Upper lobe of right lung (tissue), 1 donor: ENCODE measurements around the gene CEP112. TPM values are rescaled to one million over a fixed set of nuclear protein-coding genes. Genes with fewer than 3 reads are reported as not detected.

Experiments
- ATAC-seq: fragments of 200-7000 bp; cut with Tn5 transposase; one replicate; pipeline ENCODE4 v1.9.1; 2020; ENCODE audit warnings: mild to moderate bottlenecking, moderate library complexity
- DNase-seq: peaks from one replicate; pipeline ENCODE4 v3.0.0-alpha.2; 2020
- H3K27ac ChIP-seq: fragments of 200-600 bp; one replicate; pipeline ENCODE4 v1.8.0; 2022
- H3K27me3 ChIP-seq: fragments of 200-600 bp; one replicate; pipeline ENCODE4 v1.8.0; 2022; ENCODE audit warnings: mild to moderate bottlenecking
- H3K36me3 ChIP-seq: fragments of 200-600 bp; one replicate; pipeline ENCODE4 v1.8.0; 2022
- H3K4me1 ChIP-seq: fragments of 200-600 bp; one replicate; pipeline ENCODE4 v1.8.0; 2022
- H3K4me3 ChIP-seq: fragments of 200-600 bp; one replicate; pipeline ENCODE4 v1.8.0; 2022; ENCODE audit warnings: mild to moderate bottlenecking
- H3K9me3 ChIP-seq: fragments of 200-600 bp; one replicate; pipeline ENCODE4 v1.8.0; 2022
- intact Hi-C: fragments of 100-400 bp; cut with DNase I; formaldehyde crosslinking; loops from one replicate; pipeline ENCODE4 v1.11.0; 2022
- total RNA-seq: library from RNA; stranded (reverse); fragmentation: NEBNext Ultra II Directional; extraction: Animal tissue kit (Norgen Biotek cat#: 25700); gene quantifications from one replicate; pipeline ENCODE4 v1.2.1, GENCODE V29; 2021
- TF ChIP-seq, protein P1 (sequence below): fragments of 200-600 bp; IDR thresholded peaks from one replicate; pipeline ENCODE4 v1.8.0; 2022; ENCODE audit warnings: antibody characterized with exemption
- donor health status: DM: no; HTN: yes; CAD: no; lungs with severe emphysema.

CEP112 gene
- total RNA-seq, 1 donor from 2014 or later: 32.9 TPM

DNA sequence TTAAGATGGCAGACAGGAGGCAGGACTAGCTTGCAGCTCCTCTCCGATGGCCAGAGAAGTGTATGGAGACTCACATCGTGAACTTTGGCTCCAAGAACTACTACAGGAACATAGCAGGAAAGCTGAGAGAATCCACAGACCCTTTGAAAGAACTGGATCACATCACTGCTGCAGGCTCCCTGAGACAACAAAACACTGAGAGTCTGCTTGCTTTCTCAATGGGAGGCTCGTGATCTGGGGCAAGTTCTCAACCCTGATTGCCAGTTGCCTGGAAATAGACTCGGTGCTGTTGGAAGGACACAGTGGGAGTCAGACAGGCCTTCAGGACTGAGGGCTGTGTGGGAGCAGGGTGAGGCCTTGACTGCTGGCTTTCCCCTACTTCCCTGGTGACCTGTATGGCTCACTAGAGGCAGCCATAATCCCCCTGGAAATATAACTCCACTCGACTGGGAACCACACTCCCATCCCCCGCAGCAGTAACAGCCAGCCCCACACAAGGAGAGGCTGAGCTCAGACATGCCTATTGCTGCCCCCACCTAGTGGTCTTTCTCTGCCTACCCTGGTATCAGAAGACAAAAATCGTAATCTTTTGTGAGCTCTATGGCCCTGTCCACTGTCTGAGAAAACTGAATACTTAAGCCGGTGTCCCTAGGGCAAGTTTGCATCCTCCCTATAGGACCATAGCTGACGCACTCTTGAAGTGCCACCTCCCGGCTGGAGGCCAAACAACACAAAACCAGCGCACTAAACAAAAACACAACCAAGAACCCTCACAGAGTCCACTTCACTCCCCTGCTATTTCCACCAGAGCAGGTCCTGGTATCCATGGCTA, 238.4 kb downstream of the CEP112 start:
- Histone ChIP-seq H3K4me1 (no peaks in the 10 kb centered on the region), H3K27ac (no peak overlapping the region), H3K4me3 (no peak overlapping the region), H3K36me3 (no peaks in the 10 kb centered on the region), H3K27me3 (no peaks in the 10 kb centered on the region), H3K9me3 (no peaks in the 10 kb centered on the region)
- DNase-seq: no peak
- no peak for ATAC-seq
- TF ChIP-seq, protein P1, sequence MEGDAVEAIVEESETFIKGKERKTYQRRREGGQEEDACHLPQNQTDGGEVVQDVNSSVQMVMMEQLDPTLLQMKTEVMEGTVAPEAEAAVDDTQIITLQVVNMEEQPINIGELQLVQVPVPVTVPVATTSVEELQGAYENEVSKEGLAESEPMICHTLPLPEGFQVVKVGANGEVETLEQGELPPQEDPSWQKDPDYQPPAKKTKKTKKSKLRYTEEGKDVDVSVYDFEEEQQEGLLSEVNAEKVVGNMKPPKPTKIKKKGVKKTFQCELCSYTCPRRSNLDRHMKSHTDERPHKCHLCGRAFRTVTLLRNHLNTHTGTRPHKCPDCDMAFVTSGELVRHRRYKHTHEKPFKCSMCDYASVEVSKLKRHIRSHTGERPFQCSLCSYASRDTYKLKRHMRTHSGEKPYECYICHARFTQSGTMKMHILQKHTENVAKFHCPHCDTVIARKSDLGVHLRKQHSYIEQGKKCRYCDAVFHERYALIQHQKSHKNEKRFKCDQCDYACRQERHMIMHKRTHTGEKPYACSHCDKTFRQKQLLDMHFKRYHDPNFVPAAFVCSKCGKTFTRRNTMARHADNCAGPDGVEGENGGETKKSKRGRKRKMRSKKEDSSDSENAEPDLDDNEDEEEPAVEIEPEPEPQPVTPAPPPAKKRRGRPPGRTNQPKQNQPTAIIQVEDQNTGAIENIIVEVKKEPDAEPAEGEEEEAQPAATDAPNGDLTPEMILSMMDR: no peak
- intact Hi-C loops: no loop called here

DNA sequence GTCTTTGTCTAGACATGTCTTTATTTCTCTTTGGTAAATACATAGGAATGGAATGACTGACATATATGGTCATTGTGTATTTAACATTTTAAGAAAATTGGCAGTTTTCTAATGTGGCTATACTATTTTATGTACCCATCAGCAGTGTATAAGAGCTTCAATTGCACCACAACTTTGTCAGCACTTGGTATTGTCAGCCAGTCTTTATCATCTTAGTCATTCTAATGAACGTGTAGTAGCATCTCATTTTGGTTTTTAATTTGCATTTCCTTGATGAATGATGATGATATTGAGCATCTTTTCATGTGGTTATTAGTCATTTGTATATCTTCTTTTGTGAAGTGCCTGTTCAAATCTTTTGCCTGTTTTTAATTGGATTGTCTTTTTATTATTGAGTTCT, 239.3 kb downstream of the CEP112 start:
- no peak for DNase-seq
- TF ChIP-seq, protein P1: no peak
- Histone ChIP-seq H3K36me3 (no peaks in the 10 kb centered on the region), H3K4me1 (no peaks in the 10 kb centered on the region), H3K27me3 (no peaks in the 10 kb centered on the region), H3K9me3 (no peaks in the 10 kb centered on the region), H3K27ac (no peak overlapping the region), H3K4me3 (no peak overlapping the region)
- intact Hi-C loops: no loop called here
- no peak for ATAC-seq

DNA sequence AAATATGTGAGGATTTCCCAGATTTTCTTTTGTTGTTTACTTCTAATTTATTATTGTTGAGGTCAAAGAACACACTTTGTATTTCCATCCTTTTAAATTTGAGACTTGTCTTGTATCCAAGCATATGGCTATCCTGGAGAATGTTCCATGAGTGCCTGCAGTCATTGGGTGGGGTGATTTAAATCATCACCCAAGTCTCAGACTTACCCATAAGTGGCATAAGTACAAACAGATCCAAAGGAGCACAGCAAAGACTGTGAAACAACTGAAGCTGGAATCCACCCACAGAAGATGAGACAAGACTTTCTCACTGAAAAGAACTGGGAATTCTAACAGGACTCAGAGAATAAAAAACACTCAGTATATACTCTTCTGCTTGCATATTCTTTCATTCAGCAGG, 239.9 kb downstream of the CEP112 start:
- intact Hi-C loops: no loop called here
- Histone ChIP-seq H3K36me3 (no peaks in the 10 kb centered on the region), H3K27ac (no peak overlapping the region), H3K4me1 (no peaks in the 10 kb centered on the region), H3K9me3 (no peaks in the 10 kb centered on the region), H3K4me3 (no peak overlapping the region), H3K27me3 (no peaks in the 10 kb centered on the region)
- DNase-seq: no peak
- TF ChIP-seq, protein P1: no peak
- ATAC-seq: no peak

DNA sequence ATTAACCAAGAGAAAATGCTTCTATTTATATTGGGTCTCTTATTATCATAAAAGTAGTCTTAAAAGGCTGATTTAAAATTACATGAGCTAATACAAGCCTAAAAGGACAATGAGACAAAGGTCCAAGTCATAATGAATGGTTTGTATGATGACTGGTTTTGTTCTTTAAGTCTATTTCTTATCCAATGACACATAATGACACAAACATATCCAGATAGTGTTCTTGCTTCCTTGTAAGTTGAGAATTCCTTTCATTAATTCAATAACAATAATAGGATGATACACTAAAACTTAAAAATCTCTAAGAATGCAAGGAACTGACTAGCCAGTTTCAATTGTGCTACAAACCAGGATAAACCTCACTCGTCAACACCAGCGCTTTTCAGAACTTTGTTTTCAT, 244.1 kb downstream of the CEP112 start:
- Histone ChIP-seq H3K4me1 (no peaks in the 10 kb centered on the region), H3K9me3 (no peaks in the 10 kb centered on the region), H3K4me3 (no peak overlapping the region), H3K27ac (no peak overlapping the region), H3K27me3 (no peaks in the 10 kb centered on the region), H3K36me3 (no peaks in the 10 kb centered on the region)
- ATAC-seq (no peak), DNase-seq (no peak)
- intact Hi-C loops: no loop called here
- TF ChIP-seq, protein P1: no peak

DNA sequence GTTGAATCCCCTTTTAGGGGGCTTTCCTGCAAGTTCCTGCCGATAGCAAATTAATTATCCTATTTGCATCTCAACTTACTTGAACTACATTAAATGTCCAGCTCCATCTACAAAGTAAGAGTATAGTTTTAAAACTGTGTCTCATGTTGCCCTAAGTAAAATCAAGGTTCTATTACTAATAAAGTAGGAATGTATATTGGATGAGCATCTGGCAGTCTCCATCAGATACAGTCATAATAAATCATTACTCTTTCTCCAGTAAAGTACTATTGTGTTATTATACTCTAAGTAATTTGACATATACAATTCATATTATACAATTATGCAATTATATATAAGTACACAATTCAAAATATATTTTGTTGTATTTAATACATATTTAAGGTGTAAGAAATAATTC, 249.3 kb downstream of the CEP112 start:
- Histone ChIP-seq H3K4me1 (no peaks in the 10 kb centered on the region), H3K36me3 (no peaks in the 10 kb centered on the region), H3K9me3 (no peaks in the 10 kb centered on the region), H3K27ac (no peak overlapping the region), H3K4me3 (no peak overlapping the region), H3K27me3 (no peaks in the 10 kb centered on the region)
- DNase-seq (no peak), ATAC-seq (no peak)
- intact Hi-C loops: no loop called here
- TF ChIP-seq, protein P1: no peak
